GM12873 (cell line): Measurements from ENCODE around the gene ARSG.

Experiments
- TF ChIP-seq, protein P1 (sequence below): IDR thresholded peaks from 2 replicates; pipeline ENCODE4 v1.5.1; 2012; ENCODE audit warnings: low read depth, mild to moderate bottlenecking, moderate library complexity, low read length, control low read depth; ENCODE audit not compliant: insufficient read depth; ENCODE audit errors: missing control alignments

The ARSG gene

GRCh38 chr17:68463211-68464019, 172.1 kb downstream of the ARSG start:
- TF ChIP-seq, protein P1, sequence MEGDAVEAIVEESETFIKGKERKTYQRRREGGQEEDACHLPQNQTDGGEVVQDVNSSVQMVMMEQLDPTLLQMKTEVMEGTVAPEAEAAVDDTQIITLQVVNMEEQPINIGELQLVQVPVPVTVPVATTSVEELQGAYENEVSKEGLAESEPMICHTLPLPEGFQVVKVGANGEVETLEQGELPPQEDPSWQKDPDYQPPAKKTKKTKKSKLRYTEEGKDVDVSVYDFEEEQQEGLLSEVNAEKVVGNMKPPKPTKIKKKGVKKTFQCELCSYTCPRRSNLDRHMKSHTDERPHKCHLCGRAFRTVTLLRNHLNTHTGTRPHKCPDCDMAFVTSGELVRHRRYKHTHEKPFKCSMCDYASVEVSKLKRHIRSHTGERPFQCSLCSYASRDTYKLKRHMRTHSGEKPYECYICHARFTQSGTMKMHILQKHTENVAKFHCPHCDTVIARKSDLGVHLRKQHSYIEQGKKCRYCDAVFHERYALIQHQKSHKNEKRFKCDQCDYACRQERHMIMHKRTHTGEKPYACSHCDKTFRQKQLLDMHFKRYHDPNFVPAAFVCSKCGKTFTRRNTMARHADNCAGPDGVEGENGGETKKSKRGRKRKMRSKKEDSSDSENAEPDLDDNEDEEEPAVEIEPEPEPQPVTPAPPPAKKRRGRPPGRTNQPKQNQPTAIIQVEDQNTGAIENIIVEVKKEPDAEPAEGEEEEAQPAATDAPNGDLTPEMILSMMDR, result no peak

DNA sequence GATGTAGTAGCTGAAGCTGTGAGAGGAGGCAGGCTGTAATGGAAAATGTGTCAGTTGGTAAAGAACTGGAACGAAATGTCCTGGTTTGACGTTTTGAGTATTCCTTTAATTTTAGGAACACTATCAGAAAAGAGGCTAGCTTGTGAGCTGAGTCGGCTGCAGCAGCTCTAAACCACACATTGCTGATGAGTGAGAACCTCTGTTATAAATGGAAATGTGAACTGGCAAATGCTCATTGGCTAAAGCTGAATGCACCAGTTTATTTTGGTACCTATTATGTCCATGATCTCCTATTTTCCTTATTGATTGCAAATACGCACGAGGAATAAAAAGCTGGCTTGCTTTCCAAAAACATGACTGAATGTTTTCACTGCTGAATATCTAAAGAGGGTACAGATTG, 177.0 kb downstream of the ARSG start:
- TF ChIP-seq, protein P1, result no peak

GRCh38 chr17:68468788-68469187, 177.5 kb downstream of the ARSG start:
- TF ChIP-seq, protein P1, result no peak
